SU-DHL-6 (cell line): Measurements from ENCODE around the gene FKBP10.

ENCODE experiments used
- CTCF ChIP-seq: fragments of 200-600 bp; sonication (generic); IDR thresholded peaks from one replicate; pipeline ENCODE4 v1.5.1; 2017; ENCODE audit warnings: antibody characterized with exemption, mild to moderate bottlenecking, low read length, moderate library complexity; ENCODE audit not compliant: insufficient read depth, poor library complexity, severe bottlenecking
- EZH2phosphoT487 ChIP-seq: fragments of 200-600 bp; sonication (generic), shearing (Covaris generic); conservative IDR thresholded peaks from 2 replicates; pipeline ENCODE4 v1.6.1; 2018; ENCODE audit warnings: mild to moderate bottlenecking, antibody characterized with exemption, low read length, moderate library complexity, mixed read lengths

- no peak for TF ChIP-seq CTCF
- no peak for TF ChIP-seq EZH2phosphoT487
These were observed 51.7 kb downstream of the FKBP10 start for GRCh38 chr17:41864498-41864835.
